Cardiac fibroblast (primary cell): ENCODE data around the gene MSTO1.
"Not testable (repeated sequence)": the region's sequence is repeated elsewhere in the genome, so short reads cannot be mapped to it uniquely, and the experiment has no call there.

Experiments used
- DNase-seq, 2 donors: peaks; one replicate each; pipeline versions ENCODE4 v3.0.0 to v3.0.0-alpha.2; 2010; ENCODE audit warnings: low read depth in 2 of 2
- H3K4me3 ChIP-seq, 2 donors: replicated peaks in 1 of 2; 1 replicate in 1 of 2; 2 replicates in 1 of 2; pipeline ENCODE4 v1.5.1; 2011; ENCODE audit warnings: low read depth in 2 of 2, low read length in 2 of 2, mild to moderate bottlenecking in 2 of 2, moderate library complexity in 1 of 2
- CTCF ChIP-seq: IDR thresholded peaks from one replicate; pipeline ENCODE4 v1.5.1; 2011; ENCODE audit warnings: low read depth, mild to moderate bottlenecking, low read length, inconsistent platforms

Gene MSTO1

DNA sequence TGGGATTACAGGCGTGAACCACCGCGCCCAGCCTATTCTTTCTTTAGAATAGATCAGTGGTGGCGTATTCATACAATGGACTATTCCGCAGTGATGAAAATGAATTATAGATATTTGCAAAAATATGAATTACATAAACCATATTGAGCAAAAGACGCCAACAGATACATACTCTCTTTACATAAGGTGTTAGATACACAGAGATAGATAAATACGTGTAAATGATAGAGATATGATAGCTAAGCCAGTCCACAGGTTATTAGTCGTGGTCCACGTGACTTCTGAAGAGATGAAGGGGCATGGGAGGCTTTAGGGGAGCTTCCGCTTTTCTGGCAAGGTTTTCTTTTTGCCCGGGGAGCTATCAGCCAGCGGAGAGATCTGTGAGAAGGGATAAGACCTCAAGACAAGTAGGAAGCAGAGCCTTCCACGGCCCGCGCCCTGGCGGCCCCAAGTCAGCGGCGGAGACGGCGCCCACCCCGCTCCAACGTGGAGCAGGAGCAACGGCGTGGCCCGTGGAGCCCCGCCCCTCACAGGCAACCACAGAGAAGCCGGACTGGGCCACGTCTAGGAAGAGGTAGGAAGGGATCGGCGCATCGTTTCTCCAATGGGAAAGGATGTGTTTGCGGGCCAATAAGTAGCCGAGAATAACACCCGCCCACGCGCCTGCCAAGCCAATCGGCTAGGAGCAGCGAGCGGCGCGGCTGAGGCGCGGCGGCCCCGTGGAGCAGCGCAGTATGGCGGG lies at the start of gene MSTO1:
TSS of gene MSTO1 (plus strand) at position 704 of the 742 bp plus-strand sequence. CDS start at position 735, 31 bp downstream.
- peak; percentile 98 for DNase-seq
- TF ChIP-seq CTCF = no peak
- peak within 1 kb of the TSS; percentile 59 to 64 for H3K4me3 ChIP-seq

GRCh38 chr1:155561779-155562580 lies 48.0 kb upstream of the MSTO1 start:
- H3K4me3 ChIP-seq = peak overlapping the region; percentile 89 to 92
- peak in 1 of 2 donors; percentile 18 for DNase-seq

- TF ChIP-seq CTCF = no peak
- peak; percentile 94 to 96 for DNase-seq
- peak within 1 kb of the TSS; percentile 89 to 92 for H3K4me3 ChIP-seq
These were observed 47.2 kb upstream of the MSTO1 start, which contains the start of gene ASH1L for GRCh38 chr1:155562581-155563376. Gene ASH1L (minus strand): TSS chr1:155562803. CDS start chr1:155521519, 41,284 bp downstream.

- DNase-seq = peak in 1 of 2 donors; percentile 18
- peak overlapping the region; percentile 89 to 92 for H3K4me3 ChIP-seq
These were observed 46.5 kb upstream of the MSTO1 start for GRCh38 chr1:155563377-155564022.

- TF ChIP-seq CTCF = no peak
- DNase-seq = peak; percentile 70 to 95
- no peak overlapping the region for H3K4me3 ChIP-seq
These were observed 39.9 kb upstream of the MSTO1 start for GRCh38 chr1:155569988-155570592.

GRCh38 chr1:155570593-155570990 lies 39.4 kb upstream of the MSTO1 start:
- no peak for TF ChIP-seq CTCF
- no peak overlapping the region for H3K4me3 ChIP-seq
- DNase-seq = peak; percentile 3 to 53

GRCh38 chr1:155574077-155574476 lies 35.9 kb upstream of the MSTO1 start:
- no peak for TF ChIP-seq CTCF
- DNase-seq = no peak
- H3K4me3 ChIP-seq = no peak overlapping the region

DNA sequence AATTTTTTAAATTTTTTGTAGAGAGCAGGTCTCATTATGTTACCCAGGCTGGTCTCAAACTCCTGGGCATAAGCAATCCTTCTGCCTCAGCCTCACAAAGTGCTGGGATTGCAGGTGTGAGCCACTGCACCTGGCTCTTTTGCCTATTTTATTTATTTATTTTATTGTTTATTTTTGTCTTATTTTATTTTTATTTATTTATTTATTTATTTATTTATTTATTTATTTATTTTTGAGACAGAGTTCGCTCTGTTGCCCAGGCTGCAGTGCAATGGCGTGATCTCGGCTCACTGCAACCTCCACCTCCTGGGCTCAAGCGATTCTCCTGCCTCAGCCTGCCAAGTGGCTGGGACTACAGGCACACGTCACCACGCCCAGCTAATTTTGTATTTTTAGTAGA lies 34.4 kb upstream of the MSTO1 start:
- not testable (repeated sequence) for DNase-seq, H3K4me3 ChIP-seq

GRCh38 chr1:155583846-155584245 lies 26.2 kb upstream of the MSTO1 start:
- not testable (repeated sequence) for H3K4me3 ChIP-seq, DNase-seq

- not testable (repeated sequence) for DNase-seq, H3K4me3 ChIP-seq
These were observed 20.7 kb upstream of the MSTO1 start for GRCh38 chr1:155589282-155589681.
